ENCODE results near the gene DAB1. TPM values are rescaled to one million over a fixed set of nuclear protein-coding genes. Genes with fewer than 3 reads are reported as not detected.

Gene DAB1
- total RNA-seq, 4 donors from 2014 or later, result 0.48 to 1.2 TPM; not detected in 2

- Histone ChIP-seq H3K4me3 (no peak overlapping the region), H3K27me3 (no peaks in the 10 kb centered on the region), H3K9me3 (no peaks in the 10 kb centered on the region), H3K36me3 (no peaks in the 10 kb centered on the region), H3K4me1 (no peaks in the 10 kb centered on the region), H3K27ac (no peak overlapping the region)
- 55 to 74% methylated on average over 2 of the region's 2 CpGs for WGBS, 2 donors (ENCODE audit: low coverage in 1 of 2)
- no peak for DNase-seq
- in situ Hi-C loops (cut with MboI; ENCODE audit: low pct_ligation_motif_present in 1 of 4, low pct_unique_long_range_greater_than_20kb in 1 of 4, low sequenced_read_pairs in 3 of 4) (no loop called here), intact Hi-C loops (cut with DNase I; ENCODE audit: low total_unique reads) (no loop called here)
- TF ChIP-seq POLR2A (IDR thresholded peaks at IDR 0.05), result no peak
- no peak for TF ChIP-seq EP300 (IDR thresholded peaks at IDR 0.05; ENCODE audit: low read depth)
- no peak for TF ChIP-seq POLR2AphosphoS5 (IDR thresholded peaks at IDR 0.05)
- TF ChIP-seq CTCF (IDR thresholded peaks at IDR 0.05), result no peak
These were observed 37.5 kb upstream of the DAB1 start for GRCh38 chr1:57461405-57461804.

- no peaks in the 10 kb centered on the region for H3K36me3 ChIP-seq
- in situ Hi-C loops (cut with MboI; ENCODE audit: low pct_ligation_motif_present in 1 of 4, low pct_unique_long_range_greater_than_20kb in 1 of 4, low sequenced_read_pairs in 3 of 4), result no loop called here
- H3K4me1 ChIP-seq, result no peaks in the 10 kb centered on the region
- intact Hi-C loops (cut with DNase I; ENCODE audit: low total_unique reads), result no loop called here
- no peak overlapping the region for H3K27ac ChIP-seq
- H3K9me3 ChIP-seq, result no peaks in the 10 kb centered on the region
- no peaks in the 10 kb centered on the region for H3K27me3 ChIP-seq
- DNase-seq, result no peak
- TF ChIP-seq CTCF (IDR thresholded peaks at IDR 0.05) (no peak), EP300 (IDR thresholded peaks at IDR 0.05; ENCODE audit: low read depth) (no peak), POLR2AphosphoS5 (IDR thresholded peaks at IDR 0.05) (no peak), POLR2A (IDR thresholded peaks at IDR 0.05) (no peak)
- no peak overlapping the region for H3K4me3 ChIP-seq
- 60 to 71% methylated on average over 4 to 5 of the region's 5 CpGs for WGBS, 2 donors (ENCODE audit: low coverage in 1 of 2)
These were observed 27.7 kb upstream of the DAB1 start for GRCh38 chr1:57451516-57451915.

- Histone ChIP-seq H3K4me3 (no peak overlapping the region), H3K36me3 (no peaks in the 10 kb centered on the region), H3K4me1 (no peaks in the 10 kb centered on the region), H3K27ac (no peak overlapping the region), H3K9me3 (no peaks in the 10 kb centered on the region), H3K27me3 (no peaks in the 10 kb centered on the region)
- DNase-seq, result no peak
- intact Hi-C loops (cut with DNase I; ENCODE audit: low total_unique reads) (no loop called here), in situ Hi-C loops (cut with MboI; ENCODE audit: low pct_ligation_motif_present in 1 of 4, low pct_unique_long_range_greater_than_20kb in 1 of 4, low sequenced_read_pairs in 3 of 4) (no loop called here)
- TF ChIP-seq POLR2AphosphoS5 (IDR thresholded peaks at IDR 0.05) (no peak), EP300 (IDR thresholded peaks at IDR 0.05; ENCODE audit: low read depth) (no peak), CTCF (IDR thresholded peaks at IDR 0.05) (no peak), POLR2A (IDR thresholded peaks at IDR 0.05) (no peak)
- 47 to 60% methylated on average over 3 of the region's 3 CpGs for WGBS, 2 donors (ENCODE audit: low coverage in 1 of 2)
These were observed 27.1 kb upstream of the DAB1 start for GRCh38 chr1:57450981-57451380.

GRCh38 chr1:57447551-57447950, 23.7 kb upstream of the DAB1 start:
- intact Hi-C loops (cut with DNase I; ENCODE audit: low total_unique reads) (no loop called here), in situ Hi-C loops (cut with MboI; ENCODE audit: low pct_ligation_motif_present in 1 of 4, low pct_unique_long_range_greater_than_20kb in 1 of 4, low sequenced_read_pairs in 3 of 4) (no loop called here)
- 67 to 85% methylated on average over 1 to 3 of the region's 3 CpGs for WGBS, 2 donors (ENCODE audit: low coverage in 1 of 2)
- Histone ChIP-seq H3K36me3 (no peaks in the 10 kb centered on the region), H3K4me1 (no peaks in the 10 kb centered on the region), H3K27ac (no peak overlapping the region), H3K4me3 (no peak overlapping the region), H3K9me3 (no peaks in the 10 kb centered on the region), H3K27me3 (no peaks in the 10 kb centered on the region)
- DNase-seq, result no peak
- TF ChIP-seq POLR2AphosphoS5 (IDR thresholded peaks at IDR 0.05) (no peak), CTCF (IDR thresholded peaks at IDR 0.05) (no peak), POLR2A (IDR thresholded peaks at IDR 0.05) (no peak), EP300 (IDR thresholded peaks at IDR 0.05; ENCODE audit: low read depth) (no peak)

Data from transverse colon (tissue), 4 donors.